Measurements from ENCODE around the gene TMEM252. TPM values are rescaled to one million over a fixed set of nuclear protein-coding genes. Genes with fewer than 3 reads are reported as not detected.

The TMEM252 gene
- total and polyA plus RNA-seq, 2 donors = not detected

DNA sequence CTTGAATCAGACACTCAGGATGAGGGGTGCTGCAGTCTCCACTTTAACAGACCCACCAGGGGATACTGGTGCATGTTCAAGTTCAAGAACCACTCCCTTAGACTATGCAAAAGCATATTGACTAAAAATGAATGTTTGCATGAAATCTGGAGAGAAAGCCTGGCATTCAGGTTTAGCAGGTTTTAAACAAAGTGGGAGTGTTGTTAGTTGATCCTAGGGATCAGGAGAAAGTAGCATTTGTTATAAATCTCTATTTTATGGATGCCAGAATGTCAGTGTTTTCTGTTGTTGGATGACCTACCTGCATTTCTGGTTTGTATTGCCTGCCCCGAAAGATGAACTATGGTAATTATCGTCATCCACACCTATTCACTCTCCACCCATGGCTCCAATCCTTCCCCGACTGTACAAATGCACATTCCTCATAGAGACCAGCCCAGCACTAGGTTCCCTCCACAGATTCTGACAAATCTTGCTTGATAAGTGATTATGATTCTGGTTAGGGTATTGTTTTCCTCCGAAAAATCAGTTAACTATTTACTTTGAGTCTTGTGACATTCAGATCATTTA is 17.2 kb downstream of the TMEM252 start:
- Histone ChIP-seq H3K36me3 (ENCODE audit: control insufficient read depth in 2 of 2, insufficient read depth in 2 of 2, low read length in 1 of 2) (no peaks in the 10 kb centered on the region), H3K27me3 (ENCODE audit: control insufficient read depth in 2 of 2, insufficient read depth in 1 of 2, low read length in 1 of 2) (no peaks in the 10 kb centered on the region), H3K9me3 (ENCODE audit: control insufficient read depth in 2 of 2, insufficient read depth in 1 of 2, low read length in 1 of 2) (no peaks in the 10 kb centered on the region), H3K4me3 (ENCODE audit: low read length in 2 of 2) (no peak overlapping the region), H3K27ac (ENCODE audit: low read depth in 1 of 2, low read length in 1 of 2) (no peak overlapping the region), H3K4me1 (ENCODE audit: control insufficient read depth in 2 of 2, insufficient read depth in 2 of 2, low read length in 2 of 2) (no peaks in the 10 kb centered on the region)
- no peak for DNase-seq (ENCODE audit: low read depth in 6 of 9, low spot score in 9 of 9)
- 82% methylated on average over 4 of the region's 4 CpGs for WGBS

DNA sequence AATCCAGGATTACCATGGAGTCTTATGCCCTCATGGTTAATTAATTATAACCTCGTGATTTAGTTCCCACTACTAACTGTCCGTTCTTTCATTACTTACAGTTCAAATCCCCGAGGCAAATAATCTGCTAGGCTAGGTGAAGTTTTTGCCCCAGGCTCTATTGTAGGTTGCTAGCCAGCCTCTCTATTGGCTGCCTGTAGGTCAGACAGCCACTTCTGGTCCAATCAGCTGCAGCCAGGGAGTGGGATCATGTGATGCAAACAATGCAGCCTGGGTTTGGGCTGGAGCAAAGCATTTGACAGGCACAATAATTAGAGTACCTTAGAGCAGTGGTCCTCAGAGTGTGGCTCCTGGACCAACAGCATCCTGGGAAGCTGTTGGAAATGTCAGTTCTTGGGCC is 17.7 kb downstream of the TMEM252 start:
- DNase-seq (ENCODE audit: low read depth in 6 of 9, low spot score in 9 of 9) = no peak
- H3K27me3 ChIP-seq (ENCODE audit: control insufficient read depth in 2 of 2, insufficient read depth in 1 of 2, low read length in 1 of 2) = no peaks in the 10 kb centered on the region
- 96% methylated on average over 3 of the region's 3 CpGs for WGBS
- H3K9me3 ChIP-seq (ENCODE audit: control insufficient read depth in 2 of 2, insufficient read depth in 1 of 2, low read length in 1 of 2) = no peaks in the 10 kb centered on the region
- H3K27ac ChIP-seq (ENCODE audit: low read depth in 1 of 2, low read length in 1 of 2) = no peak overlapping the region
- H3K4me1 ChIP-seq (ENCODE audit: control insufficient read depth in 2 of 2, insufficient read depth in 2 of 2, low read length in 2 of 2) = no peaks in the 10 kb centered on the region
- H3K4me3 ChIP-seq (ENCODE audit: low read length in 2 of 2) = no peak overlapping the region
- H3K36me3 ChIP-seq (ENCODE audit: control insufficient read depth in 2 of 2, insufficient read depth in 2 of 2, low read length in 1 of 2) = no peaks in the 10 kb centered on the region

DNA sequence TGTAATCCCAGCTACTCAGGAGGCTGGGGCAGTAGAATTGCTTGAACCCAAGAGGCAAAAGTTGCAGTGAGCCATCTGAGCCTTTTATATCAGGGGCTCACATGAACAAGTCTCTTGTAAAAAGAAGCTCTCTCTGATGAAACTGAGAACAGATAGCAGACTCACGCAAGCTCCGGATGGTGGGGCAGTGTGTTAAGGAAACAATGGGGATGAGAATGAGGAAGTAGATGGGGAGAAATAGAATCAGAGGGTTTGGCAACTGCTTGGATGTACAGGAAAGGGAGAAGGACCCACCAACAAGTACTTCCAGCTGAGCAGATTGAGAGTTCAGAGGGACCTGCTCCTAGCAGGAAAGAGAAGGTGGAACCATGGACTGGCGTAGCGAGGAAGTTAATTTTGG is 18.6 kb downstream of the TMEM252 start:
- no peak overlapping the region for H3K27ac ChIP-seq (ENCODE audit: low read depth in 1 of 2, low read length in 1 of 2)
- no peak for DNase-seq (ENCODE audit: low read depth in 6 of 9, low spot score in 9 of 9)
- H3K4me3 ChIP-seq (ENCODE audit: low read length in 2 of 2) = no peak overlapping the region
- H3K36me3 ChIP-seq (ENCODE audit: control insufficient read depth in 2 of 2, insufficient read depth in 2 of 2, low read length in 1 of 2) = no peaks in the 10 kb centered on the region
- no peaks in the 10 kb centered on the region for H3K4me1 ChIP-seq (ENCODE audit: control insufficient read depth in 2 of 2, insufficient read depth in 2 of 2, low read length in 2 of 2)
- H3K9me3 ChIP-seq (ENCODE audit: control insufficient read depth in 2 of 2, insufficient read depth in 1 of 2, low read length in 1 of 2) = no peaks in the 10 kb centered on the region
- no peaks in the 10 kb centered on the region for H3K27me3 ChIP-seq (ENCODE audit: control insufficient read depth in 2 of 2, insufficient read depth in 1 of 2, low read length in 1 of 2)
- WGBS = 43% methylated on average over 4 of the region's 4 CpGs

DNA sequence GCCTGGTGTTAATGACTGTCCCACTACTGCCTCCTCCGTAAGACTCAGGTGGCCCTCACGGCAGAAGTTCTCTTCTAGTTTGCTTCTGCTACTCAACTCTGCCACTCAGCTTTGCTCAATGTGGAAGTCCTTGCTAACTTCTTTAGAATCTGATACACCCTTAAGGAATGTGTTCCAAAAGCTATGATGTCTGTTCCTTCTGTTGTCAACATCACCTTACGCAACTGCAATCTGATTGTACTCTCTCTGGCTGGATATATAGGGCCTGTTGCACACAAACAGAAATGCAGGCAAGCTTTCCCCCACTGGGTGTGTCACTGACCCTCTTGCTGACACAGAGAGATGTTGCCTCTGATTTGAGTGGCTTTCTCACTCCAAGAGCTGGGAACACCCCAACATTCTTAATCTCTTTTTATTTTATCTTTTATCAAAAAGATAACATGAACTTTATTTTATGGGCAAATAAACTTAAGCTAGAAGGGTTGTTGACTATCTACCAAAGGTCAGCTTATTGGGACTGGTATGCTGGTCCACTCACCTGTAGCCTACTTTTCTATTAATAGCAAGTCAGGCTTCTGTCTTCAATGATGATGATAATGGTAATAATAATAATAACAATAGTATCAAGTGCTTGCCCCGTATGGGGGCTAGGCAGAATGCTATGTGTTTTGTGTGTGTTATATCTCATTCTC is 25.2 kb downstream of the TMEM252 start:
- DNase-seq (ENCODE audit: low read depth in 6 of 9, low spot score in 9 of 9) = no peak

DNA sequence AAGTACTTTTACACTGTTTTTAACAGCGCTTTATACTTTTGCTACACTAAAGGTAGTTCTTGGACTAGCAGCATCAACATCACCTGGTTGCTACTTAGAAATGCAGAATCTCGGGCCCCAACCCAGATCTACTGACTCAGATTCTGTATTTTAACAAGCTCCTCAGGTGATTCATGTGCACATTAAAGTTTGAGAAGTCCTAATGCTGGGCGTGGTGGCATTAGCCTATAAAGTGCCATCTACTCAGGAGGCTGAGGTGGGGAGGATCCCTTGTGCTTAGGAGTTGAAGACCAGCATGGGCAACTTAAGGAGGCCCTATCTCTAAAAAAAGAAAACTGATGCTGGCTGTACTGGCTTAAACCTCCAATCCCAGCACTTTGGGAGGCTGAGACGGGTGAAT is 26.7 kb downstream of the TMEM252 start:
- no peaks in the 10 kb centered on the region for H3K4me1 ChIP-seq (ENCODE audit: control insufficient read depth in 2 of 2, insufficient read depth in 2 of 2, low read length in 2 of 2)
- H3K27me3 ChIP-seq (ENCODE audit: control insufficient read depth in 2 of 2, insufficient read depth in 1 of 2, low read length in 1 of 2) = no peaks in the 10 kb centered on the region
- H3K36me3 ChIP-seq (ENCODE audit: control insufficient read depth in 2 of 2, insufficient read depth in 2 of 2, low read length in 1 of 2) = no peaks in the 10 kb centered on the region
- H3K4me3 ChIP-seq (ENCODE audit: low read length in 2 of 2) = no peak overlapping the region
- 94% methylated on average over 4 of the region's 4 CpGs for WGBS
- no peak overlapping the region for H3K27ac ChIP-seq (ENCODE audit: low read depth in 1 of 2, low read length in 1 of 2)
- no peaks in the 10 kb centered on the region for H3K9me3 ChIP-seq (ENCODE audit: control insufficient read depth in 2 of 2, insufficient read depth in 1 of 2, low read length in 1 of 2)
- DNase-seq (ENCODE audit: low read depth in 6 of 9, low spot score in 9 of 9) = no peak

More for the DNA sequence above, 25.2 kb downstream of the TMEM252 start:
- 95% methylated on average over 4 of the region's 4 CpGs for WGBS
- Histone ChIP-seq H3K9me3 (ENCODE audit: control insufficient read depth in 2 of 2, insufficient read depth in 1 of 2, low read length in 1 of 2) (no peaks in the 10 kb centered on the region), H3K36me3 (ENCODE audit: control insufficient read depth in 2 of 2, insufficient read depth in 2 of 2, low read length in 1 of 2) (no peaks in the 10 kb centered on the region), H3K27ac (ENCODE audit: low read depth in 1 of 2, low read length in 1 of 2) (no peak overlapping the region), H3K27me3 (ENCODE audit: control insufficient read depth in 2 of 2, insufficient read depth in 1 of 2, low read length in 1 of 2) (no peaks in the 10 kb centered on the region), H3K4me1 (ENCODE audit: control insufficient read depth in 2 of 2, insufficient read depth in 2 of 2, low read length in 2 of 2) (no peaks in the 10 kb centered on the region), H3K4me3 (ENCODE audit: low read length in 2 of 2) (no peak overlapping the region)

DNA sequence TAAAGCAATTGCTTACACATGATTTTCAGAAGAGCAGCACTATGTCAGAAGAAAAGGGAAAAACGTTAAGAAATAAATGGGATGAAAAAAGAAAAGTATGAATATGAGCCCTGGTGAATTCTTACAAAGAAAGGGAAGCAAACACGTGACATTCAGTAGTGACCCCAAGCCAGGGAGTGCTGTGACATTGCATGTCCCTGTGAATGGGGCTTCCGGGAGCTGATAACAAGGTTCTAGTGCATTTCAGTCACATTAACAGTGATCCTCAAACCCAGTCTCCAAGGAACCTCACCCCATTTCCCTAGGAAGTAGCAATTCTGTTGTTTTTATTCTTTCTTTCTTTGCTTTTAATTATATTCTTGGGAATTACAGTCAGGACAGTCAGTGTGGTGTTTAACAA is 27.3 kb downstream of the TMEM252 start:
- H3K4me3 ChIP-seq (ENCODE audit: low read length in 2 of 2) = no peak overlapping the region
- H3K4me1 ChIP-seq (ENCODE audit: control insufficient read depth in 2 of 2, insufficient read depth in 2 of 2, low read length in 2 of 2) = no peaks in the 10 kb centered on the region
- no peak overlapping the region for H3K27ac ChIP-seq (ENCODE audit: low read depth in 1 of 2, low read length in 1 of 2)
- DNase-seq (ENCODE audit: low read depth in 6 of 9, low spot score in 9 of 9) = no peak
- H3K36me3 ChIP-seq (ENCODE audit: control insufficient read depth in 2 of 2, insufficient read depth in 2 of 2, low read length in 1 of 2) = no peaks in the 10 kb centered on the region
- H3K27me3 ChIP-seq (ENCODE audit: control insufficient read depth in 2 of 2, insufficient read depth in 1 of 2, low read length in 1 of 2) = no peaks in the 10 kb centered on the region
- 85% methylated on average over 3 of the region's 3 CpGs for WGBS
- H3K9me3 ChIP-seq (ENCODE audit: control insufficient read depth in 2 of 2, insufficient read depth in 1 of 2, low read length in 1 of 2) = no peaks in the 10 kb centered on the region

DNA sequence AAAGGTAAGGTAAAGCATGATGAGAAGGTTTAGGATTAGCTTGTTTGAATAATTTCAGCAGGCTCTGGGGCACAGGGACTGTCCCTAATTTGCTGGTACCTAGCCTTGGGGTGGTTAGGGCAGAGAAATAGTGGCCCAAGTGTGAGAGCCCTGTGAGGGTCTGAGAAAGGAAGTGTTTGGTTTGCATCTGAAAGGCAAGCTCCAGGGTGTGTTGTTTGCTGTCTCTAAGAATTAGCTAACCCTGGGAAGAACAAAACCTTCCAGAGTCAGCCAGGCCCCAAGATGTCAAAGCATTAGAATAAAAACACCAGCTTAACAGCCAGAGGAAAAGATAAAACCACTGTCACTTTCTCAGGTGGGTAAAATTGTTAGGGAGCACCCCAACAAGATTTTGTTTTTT is 31.0 kb downstream of the TMEM252 start:
- DNase-seq (ENCODE audit: low read depth in 6 of 9, low spot score in 9 of 9) = no peak
- H3K27ac ChIP-seq (ENCODE audit: low read depth in 1 of 2, low read length in 1 of 2) = no peak overlapping the region
- H3K27me3 ChIP-seq (ENCODE audit: control insufficient read depth in 2 of 2, insufficient read depth in 1 of 2, low read length in 1 of 2) = no peaks in the 10 kb centered on the region
- no peak overlapping the region for H3K4me3 ChIP-seq (ENCODE audit: low read length in 2 of 2)
- H3K36me3 ChIP-seq (ENCODE audit: control insufficient read depth in 2 of 2, insufficient read depth in 2 of 2, low read length in 1 of 2) = no peaks in the 10 kb centered on the region
- H3K4me1 ChIP-seq (ENCODE audit: control insufficient read depth in 2 of 2, insufficient read depth in 2 of 2, low read length in 2 of 2) = no peaks in the 10 kb centered on the region
- no peaks in the 10 kb centered on the region for H3K9me3 ChIP-seq (ENCODE audit: control insufficient read depth in 2 of 2, insufficient read depth in 1 of 2, low read length in 1 of 2)

DNA sequence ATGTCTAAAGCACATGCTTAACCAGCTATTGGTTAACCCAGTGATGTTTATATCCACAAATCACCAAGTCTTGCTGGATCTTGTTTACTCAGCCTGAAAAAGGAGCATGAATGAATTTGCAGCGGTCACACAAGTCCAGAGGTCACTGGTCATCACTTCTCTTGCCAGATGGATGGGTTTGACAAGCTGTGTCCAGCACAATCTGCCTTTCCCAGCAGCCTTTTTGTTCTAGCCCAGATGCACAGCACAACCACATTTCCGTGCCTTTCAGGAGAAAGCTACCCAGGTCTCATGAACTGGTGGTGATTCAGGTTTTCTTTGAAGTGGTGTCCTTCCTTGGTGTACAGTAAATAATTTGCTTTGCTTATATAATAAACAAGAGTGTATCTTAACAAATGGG is 32.1 kb downstream of the TMEM252 start:
- H3K27me3 ChIP-seq (ENCODE audit: control insufficient read depth in 2 of 2, insufficient read depth in 1 of 2, low read length in 1 of 2) = no peaks in the 10 kb centered on the region
- WGBS = 88% methylated on average over 2 of the region's 2 CpGs
- H3K4me1 ChIP-seq (ENCODE audit: control insufficient read depth in 2 of 2, insufficient read depth in 2 of 2, low read length in 2 of 2) = no peaks in the 10 kb centered on the region
- no peak for DNase-seq (ENCODE audit: low read depth in 6 of 9, low spot score in 9 of 9)
- no peaks in the 10 kb centered on the region for H3K9me3 ChIP-seq (ENCODE audit: control insufficient read depth in 2 of 2, insufficient read depth in 1 of 2, low read length in 1 of 2)
- no peak overlapping the region for H3K4me3 ChIP-seq (ENCODE audit: low read length in 2 of 2)
- H3K36me3 ChIP-seq (ENCODE audit: control insufficient read depth in 2 of 2, insufficient read depth in 2 of 2, low read length in 1 of 2) = no peaks in the 10 kb centered on the region
- H3K27ac ChIP-seq (ENCODE audit: low read depth in 1 of 2, low read length in 1 of 2) = no peak overlapping the region

DNA sequence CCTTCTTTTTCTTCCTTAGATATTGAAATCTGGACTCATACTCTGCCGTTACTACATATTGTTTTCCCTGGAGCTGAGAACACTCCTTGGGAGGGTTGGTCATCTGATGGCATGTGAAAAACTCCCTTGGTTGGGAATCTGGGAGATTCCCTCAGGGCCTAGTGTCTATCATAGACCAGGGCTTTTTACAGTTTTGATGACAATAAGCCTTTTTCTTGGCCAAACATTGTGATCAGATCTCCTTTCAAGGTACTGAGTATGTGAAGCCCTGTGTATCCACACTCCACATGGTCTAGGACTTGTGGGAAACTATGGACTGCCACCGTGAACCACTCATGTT is 32.9 kb downstream of the TMEM252 start:
- 79% methylated on average over 2 of the region's 2 CpGs for WGBS
- Histone ChIP-seq H3K27ac (ENCODE audit: low read depth in 1 of 2, low read length in 1 of 2) (no peak overlapping the region), H3K4me3 (ENCODE audit: low read length in 2 of 2) (no peak overlapping the region), H3K4me1 (ENCODE audit: control insufficient read depth in 2 of 2, insufficient read depth in 2 of 2, low read length in 2 of 2) (no peaks in the 10 kb centered on the region), H3K36me3 (ENCODE audit: control insufficient read depth in 2 of 2, insufficient read depth in 2 of 2, low read length in 1 of 2) (no peaks in the 10 kb centered on the region), H3K9me3 (ENCODE audit: control insufficient read depth in 2 of 2, insufficient read depth in 1 of 2, low read length in 1 of 2) (no peaks in the 10 kb centered on the region), H3K27me3 (ENCODE audit: control insufficient read depth in 2 of 2, insufficient read depth in 1 of 2, low read length in 1 of 2) (no peaks in the 10 kb centered on the region)
- DNase-seq (ENCODE audit: low read depth in 6 of 9, low spot score in 9 of 9) = no peak

Data from thymus (tissue), 11 donors.